Adrenal gland (tissue), 5 donors: ENCODE results near the gene KIF5C.

Experiments
- CTCF ChIP-seq, 6 experiments: fragments of 450-650 bp in 4 of 6; fragments of 200-600 bp in 2 of 6; sonication (generic) in 1 of 6; IDR thresholded peaks; 1 replicate in 5 of 6; 2 replicates in 1 of 6; pipeline versions ENCODE4 v1.5.1 to v1.8.0; 2016 to 2021; ENCODE audit warnings: antibody characterized with exemption in 6 of 6, mild to moderate bottlenecking in 2 of 6, moderate library complexity in 1 of 6
- POLR2A ChIP-seq, 2 donors: fragments of 450-650 bp; IDR thresholded peaks; one replicate each; pipeline ENCODE4 v1.6.1; 2017; ENCODE audit warnings: antibody characterized with exemption in 2 of 2, mild to moderate bottlenecking in 2 of 2, moderate library complexity in 1 of 2
- donor health status: DM: no; HTN: no; CAD: no.

DNA sequence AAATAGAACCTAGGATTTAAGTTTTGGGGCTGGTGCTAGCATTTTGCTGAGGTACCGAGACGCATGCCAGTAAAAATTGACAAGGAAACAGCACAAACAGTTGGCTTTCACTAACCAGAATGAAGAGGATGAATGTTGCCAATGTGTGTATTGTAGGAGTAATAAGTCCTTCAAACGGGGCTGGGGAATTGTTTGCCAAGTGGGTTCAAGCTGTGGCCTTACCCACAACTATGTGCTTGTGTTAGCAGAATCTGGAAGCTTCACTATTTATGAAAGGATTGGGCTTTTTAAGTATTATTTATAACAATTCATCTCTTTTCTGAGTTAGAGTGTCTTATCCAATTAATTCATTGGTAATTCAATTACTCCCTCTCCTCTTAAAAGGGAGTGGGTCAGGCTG is 15.0 kb upstream of the KIF5C start:
- TF ChIP-seq CTCF (IDR thresholded peaks at IDR 0.05) (no peak), POLR2A (IDR thresholded peaks at IDR 0.05) (no peak)
